ENCODE measurements around the gene SMARCA2.

DNA sequence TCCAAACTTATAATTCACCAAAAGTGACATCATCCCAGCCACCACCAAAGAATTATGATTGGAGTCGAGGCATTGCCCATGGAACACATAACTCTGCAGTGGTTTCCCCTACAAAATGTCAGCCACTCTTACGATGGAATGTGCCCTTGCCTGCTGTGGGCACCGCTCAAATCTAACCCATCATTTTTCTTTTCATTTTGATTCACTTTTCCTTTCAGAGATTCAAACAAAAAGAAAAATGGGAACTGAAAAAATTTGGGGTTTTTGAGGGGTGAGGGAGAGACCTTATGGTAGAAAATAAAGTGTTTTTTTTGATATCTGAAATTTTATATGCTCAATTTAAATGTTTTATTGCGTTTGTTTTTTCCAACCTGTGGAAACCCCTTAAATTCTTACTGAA is 28.1 kb downstream of the SMARCA2 start:
- TF ChIP-seq, protein P1, sequence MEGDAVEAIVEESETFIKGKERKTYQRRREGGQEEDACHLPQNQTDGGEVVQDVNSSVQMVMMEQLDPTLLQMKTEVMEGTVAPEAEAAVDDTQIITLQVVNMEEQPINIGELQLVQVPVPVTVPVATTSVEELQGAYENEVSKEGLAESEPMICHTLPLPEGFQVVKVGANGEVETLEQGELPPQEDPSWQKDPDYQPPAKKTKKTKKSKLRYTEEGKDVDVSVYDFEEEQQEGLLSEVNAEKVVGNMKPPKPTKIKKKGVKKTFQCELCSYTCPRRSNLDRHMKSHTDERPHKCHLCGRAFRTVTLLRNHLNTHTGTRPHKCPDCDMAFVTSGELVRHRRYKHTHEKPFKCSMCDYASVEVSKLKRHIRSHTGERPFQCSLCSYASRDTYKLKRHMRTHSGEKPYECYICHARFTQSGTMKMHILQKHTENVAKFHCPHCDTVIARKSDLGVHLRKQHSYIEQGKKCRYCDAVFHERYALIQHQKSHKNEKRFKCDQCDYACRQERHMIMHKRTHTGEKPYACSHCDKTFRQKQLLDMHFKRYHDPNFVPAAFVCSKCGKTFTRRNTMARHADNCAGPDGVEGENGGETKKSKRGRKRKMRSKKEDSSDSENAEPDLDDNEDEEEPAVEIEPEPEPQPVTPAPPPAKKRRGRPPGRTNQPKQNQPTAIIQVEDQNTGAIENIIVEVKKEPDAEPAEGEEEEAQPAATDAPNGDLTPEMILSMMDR (IDR thresholded peaks at IDR 0.05): no peak
- TF ChIP-seq EZH2 (IDR thresholded peaks at IDR 0.05; ENCODE audit: borderline replicate concordance, insufficient read depth, low read depth, low read length, poor library complexity, severe bottlenecking): no peak
